ENCODE results near the gene C2CD3. TPM values are rescaled to one million over a fixed set of nuclear protein-coding genes. Genes with fewer than 3 reads are reported as not detected.

The C2CD3 gene
- total and polyA plus RNA-seq, 2 experiments from 2014 or later = 7.3 to 9.2 TPM

GRCh38 chr11:74091549-74091948 is 79.3 kb downstream of the C2CD3 start:
- WGBS, 2 experiments (ENCODE audit: low coverage in 1 of 2, low lambda C conversion rate in 2 of 2, missing lambda C conversion rate in 2 of 2) = 94 to 96% methylated on average over 1 of the region's 1 CpG
- Histone ChIP-seq H3K79me2 (ENCODE audit: insufficient read depth) (no peaks in the 10 kb centered on the region), H3K27me3 (replicated peaks; ENCODE audit: insufficient read depth) (no peaks in the 10 kb centered on the region), H3K9me2 (ENCODE audit: insufficient read depth) (no peaks in the 10 kb centered on the region), H2AFZ (no peak overlapping the region), H3K27ac (no peak overlapping the region), H3K9me3 (ENCODE audit: low read depth) (no peaks in the 10 kb centered on the region), H4K20me1 (ENCODE audit: insufficient read depth) (no peaks in the 10 kb centered on the region), H3F3A (ENCODE audit: insufficient read depth) (no peaks in the 10 kb centered on the region), H3K4me3 (no peak overlapping the region), H3K36me3 (ENCODE audit: low read depth) (peaks cover 29% of the 10 kb centered on the region; the same call in 1 of the 2 replicates), H3K4me1 (ENCODE audit: insufficient read depth) (no peaks in the 10 kb centered on the region), H3K4me2 (ENCODE audit: unreplicated experiment) (no peak overlapping the region), H3K9ac (no peak overlapping the region)
- no peak for DNase-seq
- TF ChIP-seq EZH2phosphoT487 (IDR thresholded peaks at IDR 0.05; ENCODE audit: insufficient read depth, low read depth) (no peak), EZH2 (IDR thresholded peaks at IDR 0.05; ENCODE audit: insufficient read depth, poor library complexity, severe bottlenecking) (no peak)
- in situ Hi-C loops (cut with MboI) = no loop called here

GRCh38 chr11:74090701-74091100 is 80.1 kb downstream of the C2CD3 start:
- H3K36me3 ChIP-seq (ENCODE audit: low read depth) = peaks cover 29% of the 10 kb centered on the region; the same call in 1 of the 2 replicates
- H3K79me2 ChIP-seq (ENCODE audit: insufficient read depth) = no peaks in the 10 kb centered on the region
- H3K27ac ChIP-seq = no peak overlapping the region
- no peak overlapping the region for H2AFZ ChIP-seq
- 92 to 100% methylated on average over 3 of the region's 3 CpGs for WGBS, 2 experiments (ENCODE audit: low coverage in 1 of 2, low lambda C conversion rate in 2 of 2, missing lambda C conversion rate in 2 of 2)
- H3K4me2 ChIP-seq (ENCODE audit: unreplicated experiment) = no peak overlapping the region
- H4K20me1 ChIP-seq (ENCODE audit: insufficient read depth) = no peaks in the 10 kb centered on the region
- no peaks in the 10 kb centered on the region for H3K9me3 ChIP-seq (ENCODE audit: low read depth)
- TF ChIP-seq EZH2phosphoT487 (IDR thresholded peaks at IDR 0.05; ENCODE audit: insufficient read depth, low read depth) = no peak
- TF ChIP-seq EZH2 (IDR thresholded peaks at IDR 0.05; ENCODE audit: insufficient read depth, poor library complexity, severe bottlenecking) = no peak
- peak; percentile 1 for DNase-seq
- no peaks in the 10 kb centered on the region for H3K4me1 ChIP-seq (ENCODE audit: insufficient read depth)
- in situ Hi-C loops (cut with MboI) = no loop called here
- no peak overlapping the region for H3K9ac ChIP-seq
- no peak overlapping the region for H3K4me3 ChIP-seq
- H3F3A ChIP-seq (ENCODE audit: insufficient read depth) = no peaks in the 10 kb centered on the region
- H3K27me3 ChIP-seq (replicated peaks; ENCODE audit: insufficient read depth) = no peaks in the 10 kb centered on the region
- no peaks in the 10 kb centered on the region for H3K9me2 ChIP-seq (ENCODE audit: insufficient read depth)

- WGBS, 2 experiments (ENCODE audit: low coverage in 1 of 2, low lambda C conversion rate in 2 of 2, missing lambda C conversion rate in 2 of 2) = 83 to 85% methylated on average over 5 of the region's 5 CpGs
- Histone ChIP-seq H3K9ac (no peak overlapping the region), H3K9me3 (ENCODE audit: low read depth) (no peaks in the 10 kb centered on the region), H2AFZ (no peak overlapping the region), H3K79me2 (ENCODE audit: insufficient read depth) (no peaks in the 10 kb centered on the region), H3K36me3 (ENCODE audit: low read depth) (peaks cover 26% of the 10 kb centered on the region; the same call in 1 of the 2 replicates), H3K27ac (no peak overlapping the region), H3K4me1 (ENCODE audit: insufficient read depth) (peaks cover 6% of the 10 kb centered on the region), H3K4me2 (ENCODE audit: unreplicated experiment) (no peak overlapping the region), H3K9me2 (ENCODE audit: insufficient read depth) (no peaks in the 10 kb centered on the region), H3F3A (ENCODE audit: insufficient read depth) (peaks cover 11% of the 10 kb centered on the region), H4K20me1 (ENCODE audit: insufficient read depth) (no peaks in the 10 kb centered on the region), H3K4me3 (no peak overlapping the region), H3K27me3 (replicated peaks; ENCODE audit: insufficient read depth) (no peaks in the 10 kb centered on the region)
- in situ Hi-C loops (cut with MboI) = no loop called here
- TF ChIP-seq EZH2phosphoT487 (IDR thresholded peaks at IDR 0.05; ENCODE audit: insufficient read depth, low read depth) = no peak
- TF ChIP-seq EZH2 (IDR thresholded peaks at IDR 0.05; ENCODE audit: insufficient read depth, poor library complexity, severe bottlenecking) = no peak
- DNase-seq = no peak
Measured at GRCh38 chr11:74086242-74086884, 84.4 kb downstream of the C2CD3 start.

- DNase-seq = peak; percentile 22
- Histone ChIP-seq H3K9me3 (ENCODE audit: low read depth) (no peaks in the 10 kb centered on the region), H4K20me1 (ENCODE audit: insufficient read depth) (no peaks in the 10 kb centered on the region), H3K79me2 (ENCODE audit: insufficient read depth) (no peaks in the 10 kb centered on the region), H3K4me1 (ENCODE audit: insufficient read depth) (peaks cover 6% of the 10 kb centered on the region), H3K27ac (no peak overlapping the region), H3K27me3 (replicated peaks; ENCODE audit: insufficient read depth) (no peaks in the 10 kb centered on the region), H3K4me3 (no peak overlapping the region), H3F3A (ENCODE audit: insufficient read depth) (peaks cover 11% of the 10 kb centered on the region), H3K9ac (no peak overlapping the region), H3K9me2 (ENCODE audit: insufficient read depth) (no peaks in the 10 kb centered on the region), H3K36me3 (ENCODE audit: low read depth) (peaks cover 33% of the 10 kb centered on the region; the same call in 1 of the 2 replicates), H2AFZ (no peak overlapping the region), H3K4me2 (ENCODE audit: unreplicated experiment) (no peak overlapping the region)
- no peak for TF ChIP-seq EZH2 (IDR thresholded peaks at IDR 0.05; ENCODE audit: insufficient read depth, poor library complexity, severe bottlenecking)
- no peak for TF ChIP-seq EZH2phosphoT487 (IDR thresholded peaks at IDR 0.05; ENCODE audit: insufficient read depth, low read depth)
- WGBS, 2 experiments (ENCODE audit: low coverage in 1 of 2, low lambda C conversion rate in 2 of 2, missing lambda C conversion rate in 2 of 2) = 79 to 86% methylated on average over 6 of the region's 6 CpGs
- in situ Hi-C loops (cut with MboI) = no loop called here
Measured at GRCh38 chr11:74085542-74085892, 85.3 kb downstream of the C2CD3 start.
